Anterior cingulate cortex (tissue), 58 donors: ENCODE data around the gene ISG20L2.
A peak's percentile ranks its signal among the peaks of the same experiment; 100 is the strongest.

ENCODE experiments used
- DNase-seq, 58 donors: peaks; one replicate each; lab custom pipeline; 2025; lab: John Stamatoyannopoulos, UW

ISG20L2 gene

DNA sequence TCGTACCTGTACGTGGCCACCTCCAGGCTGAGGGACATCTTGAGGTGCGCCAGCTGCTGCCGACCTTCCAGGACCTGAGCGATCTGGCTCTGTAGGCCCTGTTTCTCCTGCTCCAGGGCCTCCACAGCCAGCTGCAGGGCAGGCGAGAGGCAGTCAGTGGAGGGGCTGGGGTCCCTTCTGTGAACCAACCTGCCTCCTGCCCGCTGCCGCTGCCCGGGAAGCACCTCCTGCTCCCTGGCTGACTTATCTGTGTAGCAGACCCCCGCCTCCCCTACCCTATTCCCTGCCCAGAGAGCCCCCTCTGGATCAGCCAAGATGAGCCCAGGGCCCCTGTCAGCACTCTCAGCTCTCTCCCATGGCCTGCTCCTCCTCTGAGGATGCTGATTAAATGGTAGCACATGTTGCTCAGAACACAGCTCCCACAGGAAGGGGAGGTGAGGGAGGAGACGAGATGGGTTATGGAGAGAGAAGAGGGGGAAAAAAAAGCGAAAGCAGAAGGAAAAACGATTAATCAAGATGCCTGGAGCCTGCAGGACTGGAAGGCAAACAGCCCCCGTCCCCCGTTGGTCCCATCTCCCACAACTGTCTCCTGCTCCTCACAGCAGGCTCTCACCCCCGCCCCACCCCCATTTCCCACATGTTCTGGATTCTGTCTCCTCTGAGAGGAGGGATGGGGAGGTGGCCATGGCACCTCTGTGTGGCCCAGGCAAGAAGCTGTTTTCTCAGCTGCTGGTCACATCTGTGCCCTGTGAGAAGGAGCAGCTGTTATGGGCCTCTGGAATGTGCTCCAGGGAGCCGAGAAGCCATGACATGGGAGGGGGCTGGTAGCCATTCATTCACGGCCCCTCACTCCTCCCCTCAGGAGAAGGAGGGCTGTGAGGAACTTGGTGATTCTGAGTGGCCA lies 53.1 kb downstream of the ISG20L2 start:
- peak in 2 of 58 donors; percentile 14 to 17 for DNase-seq

DNA sequence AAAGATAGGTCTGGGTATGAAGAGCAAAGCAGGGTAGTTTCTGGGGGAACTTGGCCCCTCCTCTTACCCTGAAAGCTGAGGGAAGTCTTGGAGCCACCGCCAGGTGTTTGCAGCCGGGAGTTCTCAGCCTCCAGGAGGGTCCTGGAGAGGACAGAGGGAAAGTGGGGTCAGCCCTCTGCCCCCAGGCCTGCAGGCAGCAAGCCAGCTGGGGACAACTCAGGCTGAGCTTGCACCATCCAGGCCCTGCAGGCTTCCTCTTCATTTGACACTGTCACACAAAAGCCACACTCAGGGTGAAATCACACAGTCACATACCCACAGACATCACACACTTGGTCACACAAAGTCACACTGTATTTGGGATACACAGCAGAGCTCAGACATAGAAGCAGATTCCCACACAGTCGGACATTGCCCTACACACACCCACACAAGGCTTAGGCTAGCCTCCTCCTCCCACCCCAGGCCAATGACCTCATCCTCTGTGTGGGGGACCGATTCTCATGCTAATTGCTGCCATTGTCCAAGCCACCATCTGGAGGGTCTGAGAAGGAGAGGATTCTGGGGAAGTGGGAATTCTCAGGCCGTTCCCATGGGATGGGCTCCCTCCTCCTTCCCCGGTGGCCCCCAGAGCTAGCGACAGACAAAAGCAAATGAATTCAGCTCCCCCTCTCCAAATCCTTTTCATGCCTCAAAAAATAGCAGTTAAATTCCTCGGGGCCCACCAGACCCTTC lies 55.0 kb downstream of the ISG20L2 start:
- peak in 15 of 58 donors; percentile 11 to 45 (median 27) for DNase-seq
